ENCODE measurements around the gene TCN2.
A peak's percentile ranks its signal among the peaks of the same experiment; 100 is the strongest.

The TCN2 gene

DNA sequence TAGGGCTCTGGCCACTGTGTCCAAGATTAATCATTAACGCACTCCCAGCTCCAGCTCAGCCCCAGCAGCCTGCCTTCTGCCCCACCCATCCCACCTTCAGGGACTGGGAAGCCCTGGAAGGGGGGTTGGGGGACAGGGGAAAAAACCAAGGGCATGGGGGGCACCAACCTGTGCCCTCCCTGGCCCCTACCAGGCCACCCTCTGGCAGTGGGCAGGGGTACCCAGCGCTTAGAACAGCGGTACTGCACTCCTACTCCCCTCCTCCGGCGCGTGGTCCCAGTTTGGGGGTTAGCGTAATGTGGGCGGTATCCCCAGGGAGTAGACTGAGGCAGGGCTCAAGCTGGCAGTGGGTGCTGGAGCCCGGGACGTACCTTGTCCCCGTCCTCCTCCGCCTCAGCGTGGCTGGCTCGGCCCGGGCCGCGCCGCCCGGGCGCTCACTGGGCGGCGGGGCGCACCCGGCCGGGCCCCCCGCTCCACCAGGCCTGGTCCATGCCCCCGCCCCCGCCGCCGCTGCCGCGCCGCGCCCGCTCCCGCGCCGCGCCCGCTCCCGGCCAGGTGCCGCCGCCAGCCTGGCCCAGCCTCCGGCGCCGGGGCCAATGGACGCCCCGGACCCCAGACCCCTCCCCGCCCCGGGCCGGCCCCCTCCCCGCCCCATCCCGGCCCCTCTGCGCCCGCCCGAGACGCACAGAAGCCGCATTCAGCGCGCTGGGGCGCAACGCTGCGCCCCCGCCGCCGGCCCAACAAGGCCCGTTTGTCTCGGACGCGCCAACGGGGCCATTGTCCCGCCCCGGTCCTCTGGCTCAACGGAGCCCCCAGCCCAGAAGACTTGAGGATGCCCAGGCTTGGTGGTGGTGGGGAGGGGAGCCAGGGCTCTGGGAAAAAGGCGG is 32.6 kb upstream of the TCN2 start, which contains the start of gene GAL3ST1:
GAL3ST1 (minus strand) TSS at position 571 of the 887 bp plus-strand sequence. CDS start 17,273 bp downstream, outside the sequence.
- Histone ChIP-seq H3K9me3 (ENCODE audit: insufficient read depth, low read length, severe bottlenecking) (no peaks in the 10 kb centered on the region), H3K27ac (ENCODE audit: low read length) (no peak within 1 kb of the TSS), H3K27me3 (ENCODE audit: insufficient read depth, low read length, poor library complexity) (no peaks in the 10 kb centered on the region), H3K9ac (ENCODE audit: low read depth, low read length) (no peak within 1 kb of the TSS), H4K20me1 (ENCODE audit: insufficient read depth, low read length) (peaks cover 22% of the 10 kb centered on the region; the same call in 1 of the 2 replicates), H3K4me2 (ENCODE audit: insufficient read depth, low read length) (no peak within 1 kb of the TSS), H3K4me1 (ENCODE audit: insufficient read depth, low read length) (no peaks in the 10 kb centered on the region), H3K79me2 (ENCODE audit: insufficient read depth, low read length) (no peaks in the 10 kb centered on the region), H3K36me3 (ENCODE audit: insufficient read depth, low read length) (peaks cover 44% of the 10 kb centered on the region), H3K4me3 (ENCODE audit: low read depth in 1 of 2, low read length in 2 of 2) (no peak within 1 kb of the TSS), H2AFZ (ENCODE audit: low read depth, low read length) (no peak within 1 kb of the TSS)
- TF ChIP-seq CTCF (IDR thresholded peaks at IDR 0.05; ENCODE audit: borderline replicate concordance, extremely low read depth, low read length, poor library complexity, severe bottlenecking) (no peak), EZH2 (IDR thresholded peaks at IDR 0.05; ENCODE audit: borderline replicate concordance, low read depth, low read length, severe bottlenecking) (no peak)
- DNase-seq, result no peak
- ATAC-seq (ENCODE audit: insufficient read depth, low read depth), result no peak

- ATAC-seq (ENCODE audit: insufficient read depth, low read depth) (0 out of 3 replicates have a peak, but pooled peaks have one; percentile 16), DNase-seq (no peak)
- Histone ChIP-seq H4K20me1 (ENCODE audit: insufficient read depth, low read length) (peaks cover 22% of the 10 kb centered on the region), H3K4me2 (ENCODE audit: insufficient read depth, low read length) (no peak overlapping the region), H3K79me2 (ENCODE audit: insufficient read depth, low read length) (no peaks in the 10 kb centered on the region), H3K27me3 (ENCODE audit: insufficient read depth, low read length, poor library complexity) (no peaks in the 10 kb centered on the region), H3K4me3 (ENCODE audit: low read depth in 1 of 2, low read length in 2 of 2) (no peak overlapping the region), H3K36me3 (ENCODE audit: insufficient read depth, low read length) (peaks cover 52% of the 10 kb centered on the region), H2AFZ (ENCODE audit: low read depth, low read length) (no peak overlapping the region), H3K4me1 (ENCODE audit: insufficient read depth, low read length) (no peaks in the 10 kb centered on the region), H3K27ac (ENCODE audit: low read length) (no peak overlapping the region), H3K9me3 (ENCODE audit: insufficient read depth, low read length, severe bottlenecking) (no peaks in the 10 kb centered on the region), H3K9ac (ENCODE audit: low read depth, low read length) (no peak overlapping the region)
- TF ChIP-seq EZH2 (IDR thresholded peaks at IDR 0.05; ENCODE audit: borderline replicate concordance, low read depth, low read length, severe bottlenecking) (no peak), CTCF (IDR thresholded peaks at IDR 0.05; ENCODE audit: borderline replicate concordance, extremely low read depth, low read length, poor library complexity, severe bottlenecking) (no peak)
Observed at GRCh38 chr22:30574997-30575671, 31.8 kb upstream of the TCN2 start.

- 0 out of 3 replicates have a peak, but pooled peaks have one; percentile 11 for ATAC-seq (ENCODE audit: insufficient read depth, low read depth)
- no peak overlapping the region for H3K27ac ChIP-seq (ENCODE audit: low read length)
- H4K20me1 ChIP-seq (ENCODE audit: insufficient read depth, low read length), result peaks cover 22% of the 10 kb centered on the region
- no peaks in the 10 kb centered on the region for H3K4me1 ChIP-seq (ENCODE audit: insufficient read depth, low read length)
- DNase-seq, result no peak
- no peak overlapping the region for H3K9ac ChIP-seq (ENCODE audit: low read depth, low read length)
- TF ChIP-seq EZH2 (IDR thresholded peaks at IDR 0.05; ENCODE audit: borderline replicate concordance, low read depth, low read length, severe bottlenecking) (no peak), CTCF (IDR thresholded peaks at IDR 0.05; ENCODE audit: borderline replicate concordance, extremely low read depth, low read length, poor library complexity, severe bottlenecking) (no peak)
- no peak overlapping the region for H3K4me2 ChIP-seq (ENCODE audit: insufficient read depth, low read length)
- no peak overlapping the region for H3K4me3 ChIP-seq (ENCODE audit: low read depth in 1 of 2, low read length in 2 of 2)
- peaks cover 59% of the 10 kb centered on the region for H3K36me3 ChIP-seq (ENCODE audit: insufficient read depth, low read length)
- no peaks in the 10 kb centered on the region for H3K79me2 ChIP-seq (ENCODE audit: insufficient read depth, low read length)
- H3K9me3 ChIP-seq (ENCODE audit: insufficient read depth, low read length, severe bottlenecking), result no peaks in the 10 kb centered on the region
- no peaks in the 10 kb centered on the region for H3K27me3 ChIP-seq (ENCODE audit: insufficient read depth, low read length, poor library complexity)
- H2AFZ ChIP-seq (ENCODE audit: low read depth, low read length), result no peak overlapping the region
Observed at GRCh38 chr22:30575859-30576258, 31.1 kb upstream of the TCN2 start.

Data from DND-41 (cell line).